Measurements from ENCODE around the gene LINC00305.

LINC00305 gene

DNA sequence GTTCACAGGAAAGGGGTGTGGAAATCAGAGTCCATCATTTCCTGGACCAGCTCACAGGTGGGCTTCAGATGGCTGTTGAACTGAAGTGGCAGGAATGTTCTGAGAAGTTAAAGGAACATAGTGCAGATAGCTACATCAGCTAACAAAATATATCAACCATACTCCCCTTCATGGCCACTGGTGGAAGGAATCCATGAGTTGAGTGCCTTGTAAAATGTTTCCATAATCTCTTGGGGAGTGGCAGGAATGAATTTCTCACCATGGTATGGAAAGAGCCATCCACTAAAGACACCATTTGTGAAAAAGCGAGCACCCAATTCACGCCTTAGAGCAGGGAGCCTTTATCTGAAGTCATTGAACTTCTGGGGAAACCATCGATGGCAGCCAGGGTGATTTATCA lies at the start of gene LINC00305:
LINC00305 (minus strand) TSS at position 101 of the 400 bp plus-strand sequence.
- DNase-seq (ENCODE audit: low read depth), result no peak

DNA sequence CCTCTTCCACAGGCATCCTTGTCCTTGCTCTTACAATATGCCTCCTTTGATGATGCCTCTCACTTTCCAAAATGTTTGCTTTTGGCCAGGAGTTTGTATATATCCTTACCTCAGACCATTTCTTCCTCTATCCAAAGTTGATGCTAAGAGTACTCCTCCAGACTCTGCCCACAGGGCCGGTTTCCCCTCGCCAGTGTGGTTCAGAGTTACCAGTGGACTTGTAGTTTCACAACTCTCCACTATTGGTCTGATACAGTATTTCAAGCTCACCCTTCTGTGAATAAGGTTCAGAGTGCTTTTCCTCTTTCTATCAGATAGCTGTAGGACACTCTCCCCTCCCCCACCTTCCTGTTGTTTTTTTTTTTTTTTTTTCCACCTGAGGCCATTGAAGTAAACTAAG lies 42.2 kb upstream of the LINC00305 start:
- DNase-seq (ENCODE audit: low read depth), result no peak

DNA sequence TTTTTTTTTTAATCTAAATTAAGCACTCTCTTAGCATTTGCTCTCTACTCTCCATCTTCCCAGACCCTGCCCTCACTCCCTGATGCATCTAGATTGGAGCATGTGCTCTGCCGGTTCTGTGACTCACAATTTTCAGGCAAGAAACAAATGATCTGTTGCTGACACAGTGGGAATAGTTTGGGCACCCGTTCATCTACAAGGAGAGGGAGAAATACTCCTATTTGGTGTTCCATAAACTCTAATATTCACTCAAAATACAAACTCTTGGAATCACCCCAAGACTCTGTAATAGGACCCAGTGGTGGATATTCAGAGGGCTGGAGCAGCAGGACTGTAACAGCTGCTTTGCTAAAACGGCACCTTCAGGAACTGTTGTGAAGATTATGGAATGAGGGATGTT lies 37.1 kb upstream of the LINC00305 start:
- DNase-seq (ENCODE audit: low read depth), result no peak

DNA sequence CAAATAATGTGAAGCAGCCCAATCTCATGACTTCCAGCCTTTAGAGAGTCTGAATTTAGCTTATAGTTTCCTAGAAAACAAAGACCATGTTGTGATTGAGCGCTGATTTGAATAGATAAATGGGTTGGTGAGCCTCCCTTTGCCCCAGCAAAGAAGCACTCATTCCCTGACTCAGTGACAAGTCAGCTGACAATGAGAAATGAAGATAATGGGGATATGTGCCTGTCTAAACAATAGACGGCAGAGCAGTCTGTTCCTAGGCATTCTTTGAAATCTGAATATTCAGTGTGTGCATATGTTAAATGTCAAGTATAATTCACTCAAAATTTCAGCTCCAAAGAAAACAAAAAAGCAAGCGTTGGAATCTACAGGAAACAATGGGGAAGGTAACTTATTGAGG lies 34.8 kb upstream of the LINC00305 start:
- DNase-seq (ENCODE audit: low read depth), result no peak

DNA sequence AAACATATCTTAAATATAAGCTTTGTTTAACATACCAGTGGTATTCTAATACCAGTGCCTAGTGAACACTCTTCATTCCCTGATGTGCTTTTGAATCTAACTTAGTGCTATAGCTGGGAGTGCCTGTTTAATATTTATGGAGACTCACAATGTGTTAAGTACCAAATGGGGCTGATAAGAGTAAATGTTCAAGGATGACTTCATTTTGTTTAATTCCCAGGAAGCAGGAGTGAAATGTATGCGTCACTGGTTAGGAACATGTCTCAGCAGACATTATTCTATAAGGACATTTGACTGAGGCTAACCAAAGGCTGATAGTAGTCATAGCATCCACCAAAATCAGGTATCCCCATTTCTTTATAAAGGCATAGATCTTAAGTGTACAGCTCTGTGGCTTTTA lies 31.7 kb upstream of the LINC00305 start:
- DNase-seq (ENCODE audit: low read depth), result no peak

DNA sequence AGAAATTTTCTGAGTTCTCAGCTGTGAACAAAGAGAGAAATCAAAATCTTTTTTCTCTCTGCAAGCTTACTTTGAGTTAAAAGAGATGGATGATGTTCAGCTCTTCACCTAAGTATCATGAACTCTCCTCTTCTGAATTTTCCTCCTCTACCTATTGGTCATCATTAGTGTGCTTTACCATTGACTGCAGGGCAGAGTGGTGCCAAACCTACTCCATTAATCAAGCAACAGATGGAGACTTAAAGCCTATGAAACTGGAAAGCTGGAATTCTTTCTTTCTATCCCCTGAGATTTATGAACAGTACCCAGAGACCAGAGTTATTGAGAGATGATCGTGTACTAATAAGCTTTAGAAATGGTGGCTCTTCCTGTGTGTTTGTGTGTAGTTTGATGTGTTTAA lies 31.3 kb upstream of the LINC00305 start:
- DNase-seq (ENCODE audit: low read depth), result no peak

DNA sequence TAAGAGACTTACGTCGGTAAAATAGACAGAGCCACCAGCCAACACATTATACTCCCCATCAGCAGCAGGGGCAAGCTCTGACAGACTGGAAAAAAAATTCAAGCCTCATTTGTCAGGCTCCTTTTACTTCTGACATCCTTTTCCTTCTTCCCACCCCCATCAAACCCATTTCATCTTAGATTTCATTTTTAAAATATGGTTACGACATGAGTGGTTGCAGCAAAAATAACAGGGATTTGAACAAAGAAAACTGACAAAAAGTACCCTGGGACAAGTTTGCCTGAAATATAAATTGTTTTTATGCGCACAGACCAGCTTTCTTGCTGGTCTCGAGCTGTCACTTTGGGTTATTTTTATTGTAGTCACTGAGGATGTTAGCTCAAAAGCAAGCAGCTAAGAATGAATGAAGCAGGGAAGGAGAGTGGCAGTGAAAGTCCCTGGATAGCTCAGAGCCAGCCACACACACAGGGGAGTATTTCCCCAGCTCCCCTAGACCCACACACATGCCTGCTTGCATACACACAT lies 30.7 kb upstream of the LINC00305 start:
- DNase-seq (ENCODE audit: low read depth), result no peak

DNA sequence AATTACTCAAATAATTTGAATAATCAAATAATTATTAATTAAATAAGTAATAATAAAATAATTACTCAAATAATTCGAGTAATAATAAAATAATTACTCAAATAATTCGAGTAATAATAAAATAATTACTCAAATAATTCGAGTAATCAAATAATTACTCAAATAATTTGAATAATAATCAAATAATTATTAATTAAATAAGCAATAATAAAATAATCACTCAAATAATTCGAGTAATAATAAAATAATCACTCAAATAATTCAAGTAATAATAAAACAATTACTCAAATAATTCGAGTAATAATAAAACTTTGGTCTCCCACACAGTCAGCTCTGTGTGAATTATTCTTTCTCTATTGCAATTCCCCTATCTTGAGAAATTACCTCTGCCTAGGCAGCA lies 30.0 kb upstream of the LINC00305 start:
- no peak for DNase-seq (ENCODE audit: low read depth)

DNA sequence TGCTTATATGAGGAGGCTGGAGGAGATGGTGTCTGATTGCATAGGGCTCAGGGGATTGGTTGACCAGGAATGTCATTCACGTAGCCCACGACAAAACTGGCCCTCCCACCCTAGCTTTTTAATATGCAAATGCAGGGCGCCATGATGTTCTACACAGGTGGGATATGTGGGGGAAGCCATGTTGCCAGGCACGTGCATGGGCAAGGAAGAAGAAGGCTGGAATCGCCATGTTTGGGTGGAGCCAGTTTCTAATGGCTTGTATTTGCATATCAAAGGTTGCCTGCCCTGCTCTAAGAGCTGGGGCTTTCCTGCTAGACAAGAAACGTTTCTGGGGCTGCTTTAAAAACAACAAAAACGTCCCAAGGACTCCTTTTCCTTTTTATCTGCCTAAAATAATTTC lies 26.5 kb upstream of the LINC00305 start:
- DNase-seq (ENCODE audit: low read depth), result no peak

DNA sequence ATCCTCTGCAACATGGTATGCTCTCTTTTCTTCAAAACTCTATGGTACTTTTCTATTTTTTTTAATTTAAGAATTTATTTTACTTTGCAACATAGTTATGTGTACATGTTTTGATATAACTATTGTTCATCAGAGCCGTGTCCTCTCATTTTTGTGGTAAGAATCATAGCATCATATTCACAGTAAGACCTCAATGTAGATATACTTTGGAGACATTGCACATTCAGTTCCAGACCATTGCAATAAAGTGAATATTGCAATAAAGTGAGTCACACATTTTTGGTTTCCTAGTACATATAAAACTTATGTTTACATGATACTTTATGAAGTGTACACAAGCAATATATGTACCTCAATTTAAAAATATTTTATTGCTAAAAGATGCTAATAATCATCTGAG lies 22.7 kb upstream of the LINC00305 start:
- DNase-seq (ENCODE audit: low read depth), result no peak

DNA sequence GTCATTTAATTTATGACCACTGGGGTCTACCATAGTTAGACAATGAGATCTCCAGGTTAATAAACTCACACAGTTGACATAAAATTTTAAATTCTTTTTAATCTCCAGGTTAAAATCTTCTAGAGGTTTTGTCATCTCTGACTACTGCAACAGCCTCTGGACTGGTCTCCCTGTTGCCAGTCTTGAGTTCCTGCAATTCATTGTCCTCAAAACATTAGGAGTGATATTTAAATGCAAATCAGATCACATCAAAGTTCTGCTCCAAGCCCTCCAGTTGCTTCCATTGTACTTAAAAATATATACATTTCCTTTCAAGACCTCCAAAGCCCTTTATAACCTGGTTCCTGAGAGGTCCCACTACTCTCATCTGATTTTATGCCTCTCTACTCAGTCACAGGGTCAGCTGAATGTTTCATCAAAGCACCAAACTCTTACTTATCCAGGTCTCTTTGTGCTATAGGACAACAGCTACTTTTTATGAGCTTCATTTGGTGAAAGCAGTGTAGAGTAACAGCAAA lies 18.6 kb upstream of the LINC00305 start:
- DNase-seq (ENCODE audit: low read depth), result no peak

DNA sequence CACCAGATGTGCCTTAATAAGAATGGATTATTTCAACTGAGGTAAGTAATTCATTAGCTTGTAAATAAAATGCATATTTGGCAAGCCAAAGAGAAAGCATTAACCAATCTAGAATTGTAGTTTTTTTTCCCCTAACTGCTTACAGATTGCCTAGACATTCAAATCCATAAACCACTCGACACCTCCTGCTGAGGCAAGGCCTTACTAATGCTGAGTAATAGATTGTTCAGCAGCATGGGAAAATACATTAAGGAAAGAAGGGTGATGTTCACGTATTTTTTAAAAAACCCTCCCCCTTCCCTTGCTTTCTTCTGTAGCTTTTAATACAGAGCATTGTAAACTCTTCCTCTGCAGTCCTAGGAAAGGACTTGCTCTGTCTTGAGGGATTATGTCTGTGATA lies 17.0 kb upstream of the LINC00305 start:
- DNase-seq (ENCODE audit: low read depth), result no peak

DNA sequence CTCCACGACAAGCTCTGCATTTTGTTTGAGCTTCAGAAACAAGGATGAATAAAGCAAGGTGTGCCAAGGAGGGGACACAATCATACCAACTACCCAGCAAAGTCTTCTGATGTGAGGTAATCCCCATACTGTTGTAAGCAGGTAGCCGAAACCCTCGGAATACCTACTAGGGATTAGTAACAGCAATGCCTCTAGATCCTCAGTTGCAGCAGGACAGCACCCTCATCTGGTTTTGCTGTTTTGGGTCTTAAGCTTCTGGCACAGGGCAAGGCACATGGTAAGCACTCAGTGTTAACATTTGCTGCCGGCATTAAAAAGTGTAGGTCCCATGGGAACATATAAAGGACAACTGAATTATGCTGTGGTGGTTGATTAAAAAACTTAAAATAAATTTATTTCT lies 16.0 kb upstream of the LINC00305 start:
- no peak for DNase-seq (ENCODE audit: low read depth)

DNA sequence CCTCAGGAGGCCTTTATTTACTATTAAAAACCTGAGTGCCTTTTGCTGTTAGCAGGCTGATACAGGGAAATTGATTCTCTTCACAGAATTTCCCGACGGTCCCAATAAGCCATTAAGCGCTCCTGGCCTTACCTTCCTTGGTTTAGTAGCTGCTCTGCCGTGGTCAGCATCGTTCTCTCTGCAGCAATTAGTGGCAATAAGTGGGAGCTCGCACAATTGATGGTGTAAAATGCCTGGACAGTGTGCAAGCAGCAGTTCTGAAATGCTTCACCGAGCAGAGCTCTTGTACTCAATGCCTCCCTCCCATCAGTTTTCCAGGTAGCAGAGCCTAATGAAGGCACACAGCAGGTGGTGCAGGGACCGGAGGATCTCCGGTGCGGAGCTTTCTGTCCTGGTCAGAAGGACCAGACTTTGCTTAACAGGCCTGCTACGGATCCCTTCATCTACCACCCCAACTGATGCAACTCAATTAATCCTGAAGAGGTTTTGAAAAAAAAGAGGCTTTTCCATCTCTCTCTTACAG lies 1.1 kb upstream of the LINC00305 start:
- no peak for DNase-seq (ENCODE audit: low read depth)

DNA sequence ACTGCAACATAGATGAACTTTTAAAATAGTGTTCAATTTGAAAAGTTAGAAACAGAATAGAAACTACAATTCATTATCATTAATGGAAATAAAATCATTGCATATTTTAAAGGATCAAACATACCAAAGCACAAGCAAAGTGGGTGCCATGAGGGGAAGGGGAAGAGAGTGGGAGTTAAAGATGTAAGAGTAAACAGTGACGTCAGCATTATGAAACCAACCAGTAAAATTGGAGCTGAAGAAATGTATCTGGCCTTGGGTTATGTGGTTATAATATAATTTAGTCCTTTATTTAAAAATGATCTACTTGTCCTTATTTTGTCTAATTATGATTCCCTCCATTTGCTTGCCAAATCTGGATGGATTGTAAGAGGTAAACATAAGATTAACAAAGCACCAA lies 6.0 kb downstream of the LINC00305 start:
- DNase-seq (ENCODE audit: low read depth), result no peak

DNA sequence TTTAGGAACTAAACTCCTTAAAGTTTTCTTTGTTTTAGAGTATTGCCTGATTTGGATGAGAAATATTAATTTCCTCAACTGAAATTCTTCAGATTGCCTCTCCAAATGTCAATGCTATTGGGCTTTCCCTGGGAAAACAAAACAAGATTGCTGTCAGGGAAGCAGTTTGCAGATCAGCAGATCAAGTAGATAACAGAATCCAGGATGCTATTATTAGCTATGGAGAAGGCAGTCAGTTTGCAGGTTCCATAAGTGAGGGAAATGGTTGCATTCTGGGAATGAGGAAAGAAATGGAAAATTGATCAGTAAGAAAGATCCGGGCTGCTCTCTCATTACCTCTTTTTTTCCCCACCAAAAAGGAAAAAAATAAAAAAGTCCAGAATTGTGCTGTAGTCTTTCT lies 11.0 kb downstream of the LINC00305 start:
- DNase-seq (ENCODE audit: low read depth), result no peak

DNA sequence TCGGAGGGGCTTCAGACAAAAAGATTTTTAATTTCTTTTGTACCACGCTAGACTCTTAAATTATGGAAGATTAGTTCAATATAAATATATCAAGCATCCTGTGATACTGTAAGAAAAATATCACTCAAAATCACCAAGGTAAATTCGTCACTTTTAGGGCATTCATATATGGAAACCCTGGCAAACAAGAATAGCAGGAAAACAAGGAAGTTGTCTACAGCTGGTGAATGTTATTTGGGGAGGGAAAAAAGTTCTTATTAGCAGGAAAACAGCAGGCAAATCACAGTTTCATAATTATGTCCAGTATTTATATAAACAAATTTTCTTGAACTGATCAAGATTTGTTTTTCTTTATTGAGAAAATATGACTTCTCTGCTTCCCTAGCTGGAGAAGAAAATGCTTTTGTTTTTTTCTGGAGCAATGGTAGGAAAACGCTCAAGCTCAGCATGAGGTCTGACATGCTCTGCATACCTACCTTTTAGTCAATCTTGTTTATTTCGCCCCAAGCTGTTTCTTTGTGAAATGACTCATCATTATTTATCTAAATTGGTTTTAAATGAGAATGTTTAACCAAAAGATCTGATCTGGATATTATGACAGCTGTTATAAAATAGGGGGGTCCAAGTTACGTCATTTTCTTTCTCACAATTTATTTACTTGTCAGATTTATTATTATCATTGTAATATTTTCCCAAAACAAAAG lies 14.7 kb downstream of the LINC00305 start:
- no peak for DNase-seq (ENCODE audit: low read depth)

DNA sequence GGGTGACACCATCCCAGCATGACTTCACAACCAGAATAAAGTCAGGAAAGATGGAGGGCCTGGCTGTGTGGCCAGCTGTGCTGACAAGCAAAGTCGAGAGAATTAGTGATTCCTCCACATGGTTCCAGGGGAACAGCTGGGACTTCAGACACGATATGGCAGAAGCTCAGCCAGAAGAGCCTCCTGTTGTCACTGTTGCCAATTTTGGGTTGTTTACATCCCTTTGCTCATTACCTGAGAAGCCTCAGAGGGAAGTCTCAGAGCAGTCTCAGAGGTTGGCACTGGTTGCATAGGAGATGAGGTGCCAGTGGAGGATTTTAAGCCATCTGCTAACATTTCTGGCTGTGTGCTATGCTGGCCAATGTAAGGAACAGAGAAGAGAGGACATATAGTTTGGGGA lies 16.0 kb downstream of the LINC00305 start:
- DNase-seq (ENCODE audit: low read depth), result no peak

DNA sequence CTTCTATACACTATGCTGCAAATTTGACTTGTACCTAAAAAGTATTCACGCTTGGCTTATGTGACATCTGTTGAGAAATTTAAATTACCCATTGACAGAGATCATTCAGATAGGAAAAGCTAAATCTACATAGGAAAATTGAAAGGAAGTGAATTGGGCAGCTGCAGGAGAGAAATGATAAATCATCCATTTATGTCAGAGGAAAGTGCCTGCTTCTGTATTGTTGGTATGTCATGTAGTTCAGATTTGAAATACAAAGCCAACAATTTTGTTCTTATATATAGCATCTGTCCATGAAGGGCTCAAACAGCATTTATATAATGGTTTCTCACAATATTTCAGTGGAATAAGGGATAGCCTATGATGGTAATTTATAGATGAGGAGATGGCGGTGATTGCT lies 17.6 kb downstream of the LINC00305 start:
- no peak for DNase-seq (ENCODE audit: low read depth)

DNA sequence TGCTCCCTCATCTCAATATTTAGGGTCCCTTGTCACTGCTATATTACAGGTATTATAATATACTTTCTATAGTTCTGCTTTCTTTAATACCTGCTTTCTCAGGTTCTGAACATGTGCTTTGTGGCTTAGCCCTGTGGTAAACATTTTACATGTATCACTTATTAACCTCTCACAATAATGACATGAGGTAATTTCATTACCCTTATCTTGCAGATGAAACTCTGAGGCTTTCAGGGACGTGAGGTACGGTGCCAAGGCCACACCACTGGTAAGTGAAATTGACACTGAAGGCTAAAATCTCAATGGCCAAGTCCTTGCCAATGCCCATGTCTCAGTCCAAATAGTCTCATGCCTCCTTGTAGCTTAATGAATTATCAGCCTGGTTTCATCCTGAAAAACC lies 21.7 kb downstream of the LINC00305 start:
- DNase-seq (ENCODE audit: low read depth), result no peak

DNA sequence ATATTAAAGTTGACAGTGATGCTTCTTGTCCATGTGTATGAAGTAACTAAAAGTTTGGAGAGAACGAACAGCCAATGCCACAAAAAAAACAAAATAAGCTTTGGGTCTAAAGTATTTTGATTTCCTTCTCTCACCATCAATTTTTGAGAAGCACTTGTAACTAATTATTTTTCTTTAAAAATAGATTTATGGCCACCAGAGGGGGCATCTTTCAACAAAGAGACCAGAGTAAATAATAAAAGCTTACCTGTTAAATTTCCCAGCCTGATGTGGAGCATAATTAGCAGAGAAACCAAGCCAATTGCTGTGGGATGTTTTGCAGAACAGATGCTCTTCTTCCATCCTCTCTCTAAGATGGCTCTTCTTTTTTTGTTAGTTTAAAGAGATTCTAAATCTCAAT lies 29.0 kb downstream of the LINC00305 start:
- no peak for DNase-seq (ENCODE audit: low read depth)

DNA sequence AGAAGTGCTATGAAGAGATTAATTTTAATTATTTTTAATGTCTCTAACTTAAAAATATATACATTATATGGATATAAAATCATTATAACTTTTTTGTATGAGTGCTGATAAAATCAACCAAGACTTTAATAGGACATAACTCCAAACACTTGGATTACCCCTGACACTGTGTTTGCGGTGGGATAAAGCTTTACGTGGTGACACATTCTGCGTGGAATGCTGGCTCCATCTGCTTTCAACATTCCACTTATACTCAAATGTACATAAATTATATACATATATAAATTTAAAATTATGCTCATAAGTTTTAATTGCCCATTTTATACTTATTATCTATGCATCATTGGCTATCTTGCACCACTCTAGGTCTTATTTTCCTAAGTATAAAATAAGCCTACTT lies 30.5 kb downstream of the LINC00305 start:
- DNase-seq (ENCODE audit: low read depth), result no peak

DNA sequence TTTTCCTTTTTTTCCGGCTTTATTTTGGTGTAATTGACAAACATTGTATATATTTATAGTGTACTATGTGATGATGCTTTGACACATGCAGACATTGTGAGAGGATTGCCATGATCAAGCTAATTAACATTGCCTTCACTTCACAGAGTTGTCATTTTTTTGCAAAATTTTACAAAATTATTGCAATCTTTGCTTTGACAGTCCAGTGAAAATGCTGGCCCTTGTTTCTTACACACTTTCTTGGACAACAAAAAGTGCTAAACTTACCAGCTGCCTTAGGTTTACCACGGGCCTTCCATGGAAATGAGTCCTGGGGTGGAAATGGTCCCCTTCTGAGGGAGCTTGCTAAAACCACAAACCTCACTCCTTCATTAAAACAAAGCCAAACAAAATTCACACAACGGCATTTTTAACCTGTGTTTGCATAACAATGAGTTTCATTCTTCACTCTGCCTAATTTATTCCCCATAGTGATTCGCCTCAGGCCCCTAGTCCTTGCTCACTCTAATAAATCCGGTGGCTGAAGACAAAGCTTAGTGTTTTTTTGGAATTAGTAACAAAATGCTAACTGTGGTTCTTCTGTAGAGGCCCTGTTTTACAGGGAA lies 32.2 kb downstream of the LINC00305 start:
- no peak for DNase-seq (ENCODE audit: low read depth)

DNA sequence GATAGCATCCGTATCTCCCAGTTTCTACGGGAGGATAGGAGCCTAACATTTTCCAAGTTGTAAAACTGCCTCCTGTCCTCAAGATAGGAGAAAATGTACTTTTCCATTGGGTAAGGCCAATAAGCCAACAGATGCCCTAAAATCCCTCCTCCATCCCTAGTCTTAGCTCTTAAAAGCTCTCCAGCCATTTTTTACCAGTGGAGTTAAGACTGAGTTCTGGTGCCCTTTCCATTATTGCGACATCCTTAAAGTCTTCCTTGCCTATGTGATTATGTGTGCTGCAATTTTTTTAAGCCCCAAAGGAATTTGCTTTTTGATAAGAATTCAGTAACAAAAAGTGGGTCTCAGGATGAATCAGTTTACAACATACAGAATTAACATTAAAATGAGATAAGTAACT lies 33.0 kb downstream of the LINC00305 start:
- DNase-seq (ENCODE audit: low read depth), result no peak

Measured in activated T-cell treated with anti-CD3 and anti-CD28 coated beads for 1 hour (primary cell).